HFF-Myc (cell line): ENCODE measurements around the gene REEP6.

ENCODE experiments used
- DNase-seq: peaks from one replicate; pipeline ENCODE4 v3.0.0-alpha.2; 2011; ENCODE audit warnings: low read depth; ENCODE audit errors: extremely low read depth
- H3K4me3 ChIP-seq: replicated peaks from 2 replicates; pipeline ENCODE4 v1.5.1; 2011; ENCODE audit warnings: low read depth, mild to moderate bottlenecking, control low read depth, low read length
- TF ChIP-seq, protein P1 (sequence below): IDR thresholded peaks from 2 replicates; pipeline ENCODE4 v1.5.1; 2012; ENCODE audit warnings: mild to moderate bottlenecking, low read depth, low read length, control low read depth; ENCODE audit errors: missing control alignments

REEP6 gene

DNA sequence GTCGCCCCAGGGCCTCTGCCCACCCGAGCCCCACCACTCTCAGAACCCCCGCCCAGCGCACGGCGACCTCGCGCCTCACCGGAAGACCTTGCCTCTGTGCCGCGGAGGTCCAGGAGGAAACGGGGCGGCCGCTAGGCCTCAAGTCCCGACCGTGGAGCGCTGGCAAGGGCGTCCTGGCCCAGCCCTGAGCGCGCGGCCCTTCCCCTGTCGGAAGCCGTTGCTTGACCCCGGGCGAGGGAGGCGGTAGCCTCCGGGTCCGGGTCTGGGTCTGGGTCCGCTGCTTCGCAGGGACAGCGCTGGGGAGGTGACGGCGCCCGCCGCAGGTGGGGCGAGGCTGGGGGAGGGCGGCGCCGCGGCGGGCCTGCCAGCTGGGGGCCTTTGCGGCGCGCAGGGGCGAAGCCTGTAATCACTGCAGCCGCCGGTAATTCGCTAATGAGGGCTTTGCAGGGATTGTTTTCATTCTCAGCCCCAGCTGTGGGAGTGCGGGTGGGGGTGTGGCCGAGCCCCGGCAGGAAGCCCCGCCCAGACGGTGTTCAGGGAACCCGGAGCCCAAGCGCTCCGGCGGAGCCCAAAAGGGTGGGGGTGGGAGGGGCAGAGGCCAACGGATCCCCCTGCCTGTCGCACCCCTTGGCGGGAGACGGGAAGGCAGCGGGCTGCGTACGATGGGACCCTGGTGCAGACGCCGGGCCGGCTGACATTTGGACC lies 20.5 kb upstream of the REEP6 start:
- DNase-seq, result no peak

DNA sequence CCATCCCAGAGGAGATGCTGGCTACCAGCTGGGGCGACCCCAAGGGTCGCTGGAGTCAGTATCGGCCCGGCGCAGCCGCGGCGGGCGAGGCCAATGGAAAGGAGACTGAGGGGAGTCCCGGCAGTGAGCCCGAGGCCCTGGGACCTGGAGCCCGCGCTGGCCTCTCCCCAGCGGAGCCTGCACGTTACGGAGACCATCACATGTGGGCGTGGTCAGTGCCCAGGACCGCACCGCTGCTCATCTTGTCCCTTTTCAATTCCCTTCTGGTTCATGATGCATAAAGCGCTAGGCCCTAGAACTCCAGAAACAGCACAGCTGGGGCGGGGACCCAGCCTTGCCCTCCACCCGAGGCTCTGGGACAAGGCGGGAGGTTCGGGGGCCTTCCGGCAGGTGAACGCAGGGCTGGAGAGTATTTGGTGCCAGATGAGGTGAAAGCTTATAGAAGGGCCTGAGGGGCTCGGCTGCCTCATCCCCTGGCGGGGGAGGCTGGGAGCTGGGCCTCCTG lies 19.9 kb upstream of the REEP6 start:
- no peak overlapping the region for H3K4me3 ChIP-seq
- TF ChIP-seq, protein P1, sequence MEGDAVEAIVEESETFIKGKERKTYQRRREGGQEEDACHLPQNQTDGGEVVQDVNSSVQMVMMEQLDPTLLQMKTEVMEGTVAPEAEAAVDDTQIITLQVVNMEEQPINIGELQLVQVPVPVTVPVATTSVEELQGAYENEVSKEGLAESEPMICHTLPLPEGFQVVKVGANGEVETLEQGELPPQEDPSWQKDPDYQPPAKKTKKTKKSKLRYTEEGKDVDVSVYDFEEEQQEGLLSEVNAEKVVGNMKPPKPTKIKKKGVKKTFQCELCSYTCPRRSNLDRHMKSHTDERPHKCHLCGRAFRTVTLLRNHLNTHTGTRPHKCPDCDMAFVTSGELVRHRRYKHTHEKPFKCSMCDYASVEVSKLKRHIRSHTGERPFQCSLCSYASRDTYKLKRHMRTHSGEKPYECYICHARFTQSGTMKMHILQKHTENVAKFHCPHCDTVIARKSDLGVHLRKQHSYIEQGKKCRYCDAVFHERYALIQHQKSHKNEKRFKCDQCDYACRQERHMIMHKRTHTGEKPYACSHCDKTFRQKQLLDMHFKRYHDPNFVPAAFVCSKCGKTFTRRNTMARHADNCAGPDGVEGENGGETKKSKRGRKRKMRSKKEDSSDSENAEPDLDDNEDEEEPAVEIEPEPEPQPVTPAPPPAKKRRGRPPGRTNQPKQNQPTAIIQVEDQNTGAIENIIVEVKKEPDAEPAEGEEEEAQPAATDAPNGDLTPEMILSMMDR, result no peak
- DNase-seq, result no peak

More for the DNA sequence above, 20.5 kb upstream of the REEP6 start:
- no peak overlapping the region for H3K4me3 ChIP-seq
- TF ChIP-seq, protein P1, result no peak

DNA sequence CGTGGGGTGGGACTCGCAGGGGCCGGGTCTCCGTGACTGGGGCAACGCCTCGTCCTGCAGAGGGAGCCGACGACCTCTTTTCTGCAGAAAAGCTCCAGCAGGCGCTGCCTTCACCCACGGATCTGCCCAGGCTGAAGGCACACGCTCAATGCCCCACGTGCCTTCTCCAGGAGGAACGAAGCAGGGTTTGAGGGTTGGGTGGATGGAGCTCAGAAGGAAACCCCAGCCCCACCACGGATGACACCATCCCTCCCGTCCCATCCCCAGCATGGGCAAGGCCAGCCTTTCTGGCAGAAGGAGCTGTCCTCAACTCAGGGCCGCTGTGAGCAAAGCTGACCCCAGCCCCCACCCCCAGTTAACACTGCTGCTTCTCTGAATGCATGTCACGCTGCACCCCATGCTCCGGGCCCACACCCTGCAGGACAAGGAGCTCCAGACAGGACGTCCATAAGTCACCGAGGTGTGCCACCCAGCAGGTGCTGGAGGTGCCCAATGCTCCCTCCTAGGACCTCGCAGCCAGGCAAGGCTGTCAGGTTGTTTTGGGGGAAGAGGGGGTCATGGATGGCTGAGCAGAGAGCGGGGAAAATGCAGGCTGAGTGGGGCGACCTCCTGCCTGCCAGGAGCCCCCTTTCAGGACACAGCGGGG lies 19.3 kb upstream of the REEP6 start:
- TF ChIP-seq, protein P1, result peak; percentile 21
- no peak overlapping the region for H3K4me3 ChIP-seq
- no peak for DNase-seq

DNA sequence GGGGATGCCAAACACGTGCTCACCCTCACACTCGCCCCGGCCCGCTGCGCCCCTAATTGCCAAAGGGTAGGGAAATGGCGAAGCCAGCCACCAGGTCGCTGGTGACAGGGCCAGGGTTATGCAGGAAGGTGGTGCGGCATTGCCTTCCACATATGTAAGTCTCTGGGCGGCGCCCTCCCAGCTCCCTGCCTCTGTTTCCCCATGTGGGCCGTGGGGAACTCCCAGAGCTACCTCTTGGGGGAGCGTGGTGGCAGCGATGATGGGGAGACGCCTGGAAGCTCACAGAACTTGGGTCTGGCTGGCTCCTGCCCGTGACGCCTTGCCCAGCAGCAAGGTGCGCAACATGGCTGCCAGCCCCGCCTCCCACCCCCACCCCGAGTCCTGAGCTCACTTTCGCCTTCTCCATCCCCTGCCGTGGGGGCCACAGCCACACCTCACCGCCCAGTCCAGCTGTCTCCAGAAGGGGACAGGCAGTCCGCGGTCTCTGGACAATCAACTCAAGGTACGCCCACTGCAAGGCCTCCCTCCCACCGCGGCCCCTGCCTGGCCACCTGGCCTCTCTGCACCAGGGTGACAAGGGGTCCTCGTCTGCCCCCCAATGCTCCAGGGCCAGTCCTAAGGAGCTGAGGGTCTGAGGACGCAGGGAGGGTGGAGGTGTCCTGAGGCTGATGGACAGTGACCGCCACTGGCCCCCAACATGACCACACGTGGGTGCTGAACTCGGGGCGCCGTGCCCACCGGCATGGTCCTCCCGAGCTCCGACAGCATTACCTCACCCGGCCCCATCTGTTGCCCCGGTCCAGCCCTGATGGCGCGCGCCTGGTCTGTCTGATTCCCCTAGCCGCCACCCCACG lies 18.5 kb upstream of the REEP6 start:
- TF ChIP-seq, protein P1, result no peak
- no peak for DNase-seq
- no peak overlapping the region for H3K4me3 ChIP-seq

DNA sequence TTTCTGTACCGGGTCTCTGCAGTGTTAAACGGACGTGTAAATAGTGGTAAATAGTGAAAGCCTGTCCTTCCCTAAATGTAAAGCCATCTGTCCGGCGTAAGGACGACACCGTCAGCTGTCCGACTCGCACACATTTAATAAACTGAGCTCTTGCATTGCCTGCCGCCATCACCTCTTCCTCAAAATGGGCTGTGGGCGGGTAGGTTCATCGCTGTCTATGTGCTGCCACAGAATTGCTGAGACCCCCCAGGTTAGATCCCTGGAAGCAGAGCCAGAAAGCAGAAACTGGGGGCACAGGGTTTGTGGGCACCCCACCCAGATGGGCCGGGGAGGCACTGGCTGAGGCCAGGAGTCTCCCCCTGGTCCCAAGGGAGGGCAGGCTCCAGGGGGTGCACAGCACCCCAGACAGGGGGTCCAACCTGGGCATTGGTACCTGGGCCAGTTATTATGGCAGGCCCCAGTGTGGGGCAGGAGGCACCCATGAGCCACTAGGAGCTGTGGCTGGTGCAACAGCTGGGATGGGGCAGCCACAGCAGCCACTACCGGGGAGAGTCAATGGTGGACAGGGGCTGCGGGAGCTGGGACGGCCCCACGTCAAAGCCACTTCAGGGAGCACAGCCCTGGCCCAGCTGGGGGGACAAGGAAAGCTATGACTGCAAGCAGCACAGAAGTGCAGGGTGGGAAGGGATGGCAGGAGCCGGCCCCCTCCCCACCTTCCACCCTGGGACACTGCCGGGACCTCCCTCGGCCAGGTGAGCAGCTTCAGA lies 17.7 kb upstream of the REEP6 start:
- TF ChIP-seq, protein P1, result no peak
- H3K4me3 ChIP-seq, result no peak overlapping the region
- DNase-seq, result no peak

DNA sequence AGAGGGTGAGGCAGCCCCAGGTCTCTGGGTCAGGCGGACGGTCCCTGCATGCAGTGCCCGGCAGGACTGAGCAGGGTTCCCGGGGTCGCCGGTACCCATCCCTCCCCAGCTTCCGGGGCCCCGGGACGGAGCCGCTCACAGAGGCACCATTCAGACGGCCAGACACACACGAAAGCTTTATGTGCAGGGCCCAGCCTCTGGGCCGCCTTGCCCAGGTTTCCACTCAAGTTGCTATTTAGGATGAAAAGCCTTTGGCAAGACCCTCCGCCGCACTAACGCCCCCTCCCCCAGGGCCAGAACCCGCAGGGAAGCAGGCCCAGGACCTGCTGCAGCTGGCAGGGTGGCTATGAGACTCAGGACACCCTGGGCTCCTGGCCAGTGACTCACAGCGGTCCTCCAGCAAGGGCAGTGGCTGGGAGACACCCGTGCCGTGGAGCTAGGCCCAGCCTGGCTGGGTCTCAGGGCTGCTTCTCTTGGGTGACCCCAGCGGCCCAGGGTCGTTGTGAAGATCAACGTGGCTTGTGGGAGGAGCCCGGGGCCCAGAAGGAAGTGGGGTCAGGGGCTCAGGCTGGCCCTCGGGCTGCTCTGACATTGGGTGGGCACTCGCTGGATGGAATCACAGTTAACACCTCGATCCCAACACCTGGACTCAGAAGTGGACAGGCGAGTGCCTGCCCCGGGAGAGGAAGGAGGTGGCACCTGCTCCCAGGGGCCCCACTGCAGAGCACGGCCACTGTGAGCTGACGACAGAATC lies 16.8 kb upstream of the REEP6 start:
- DNase-seq, result no peak
- no peak overlapping the region for H3K4me3 ChIP-seq
- TF ChIP-seq, protein P1, result no peak
